ENCODE results near the gene ELAC1. TPM values are rescaled to one million over a fixed set of nuclear protein-coding genes. Genes with fewer than 3 reads are reported as not detected.
"Not testable (repeated sequence)": the region's sequence is repeated elsewhere in the genome, so short reads cannot be mapped to it uniquely, and the experiment has no call there.

Gene ELAC1
- total RNA-seq, 1 donor from 2014 or later, result 5.0 TPM

DNA sequence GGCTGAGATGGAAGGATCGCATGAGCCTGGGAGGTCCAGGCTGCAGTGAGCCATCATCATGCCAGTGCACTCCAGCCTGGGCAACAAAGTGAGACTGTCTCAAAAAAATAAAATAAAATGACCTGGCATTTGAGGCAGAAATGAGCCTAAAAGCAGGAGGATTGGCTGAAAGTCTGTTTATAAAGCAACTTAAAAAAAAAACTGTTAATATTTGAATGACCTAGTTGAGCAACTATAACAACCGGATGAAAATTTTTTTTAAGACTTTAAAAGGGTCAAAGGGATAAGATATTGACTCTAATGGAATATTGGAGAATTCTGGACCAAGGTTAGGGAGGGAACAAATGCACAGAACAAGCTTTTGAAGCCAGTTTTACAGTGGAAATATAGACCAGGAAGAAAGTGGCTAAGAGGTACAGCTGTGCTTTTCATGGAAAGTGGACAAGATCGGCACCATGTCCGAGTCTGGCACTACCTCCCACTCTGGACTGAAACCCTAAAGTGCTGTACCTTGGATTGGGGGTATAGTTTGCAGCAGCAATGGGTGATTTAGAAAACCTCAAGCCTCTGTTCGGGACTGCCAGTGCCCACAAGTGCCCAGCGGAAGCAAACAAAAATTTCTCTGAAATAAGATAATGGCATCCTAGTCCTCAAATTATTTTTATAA lies 33.2 kb upstream of the ELAC1 start:
- TF ChIP-seq, protein P1, sequence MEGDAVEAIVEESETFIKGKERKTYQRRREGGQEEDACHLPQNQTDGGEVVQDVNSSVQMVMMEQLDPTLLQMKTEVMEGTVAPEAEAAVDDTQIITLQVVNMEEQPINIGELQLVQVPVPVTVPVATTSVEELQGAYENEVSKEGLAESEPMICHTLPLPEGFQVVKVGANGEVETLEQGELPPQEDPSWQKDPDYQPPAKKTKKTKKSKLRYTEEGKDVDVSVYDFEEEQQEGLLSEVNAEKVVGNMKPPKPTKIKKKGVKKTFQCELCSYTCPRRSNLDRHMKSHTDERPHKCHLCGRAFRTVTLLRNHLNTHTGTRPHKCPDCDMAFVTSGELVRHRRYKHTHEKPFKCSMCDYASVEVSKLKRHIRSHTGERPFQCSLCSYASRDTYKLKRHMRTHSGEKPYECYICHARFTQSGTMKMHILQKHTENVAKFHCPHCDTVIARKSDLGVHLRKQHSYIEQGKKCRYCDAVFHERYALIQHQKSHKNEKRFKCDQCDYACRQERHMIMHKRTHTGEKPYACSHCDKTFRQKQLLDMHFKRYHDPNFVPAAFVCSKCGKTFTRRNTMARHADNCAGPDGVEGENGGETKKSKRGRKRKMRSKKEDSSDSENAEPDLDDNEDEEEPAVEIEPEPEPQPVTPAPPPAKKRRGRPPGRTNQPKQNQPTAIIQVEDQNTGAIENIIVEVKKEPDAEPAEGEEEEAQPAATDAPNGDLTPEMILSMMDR (conservative IDR thresholded peaks at IDR 0.05; ENCODE audit: low read depth, low read length), result no peak
- DNase-seq (ENCODE audit: low read depth), result no peak
- no peak overlapping the region for H3K4me3 ChIP-seq (ENCODE audit: low read depth, low read length)

DNA sequence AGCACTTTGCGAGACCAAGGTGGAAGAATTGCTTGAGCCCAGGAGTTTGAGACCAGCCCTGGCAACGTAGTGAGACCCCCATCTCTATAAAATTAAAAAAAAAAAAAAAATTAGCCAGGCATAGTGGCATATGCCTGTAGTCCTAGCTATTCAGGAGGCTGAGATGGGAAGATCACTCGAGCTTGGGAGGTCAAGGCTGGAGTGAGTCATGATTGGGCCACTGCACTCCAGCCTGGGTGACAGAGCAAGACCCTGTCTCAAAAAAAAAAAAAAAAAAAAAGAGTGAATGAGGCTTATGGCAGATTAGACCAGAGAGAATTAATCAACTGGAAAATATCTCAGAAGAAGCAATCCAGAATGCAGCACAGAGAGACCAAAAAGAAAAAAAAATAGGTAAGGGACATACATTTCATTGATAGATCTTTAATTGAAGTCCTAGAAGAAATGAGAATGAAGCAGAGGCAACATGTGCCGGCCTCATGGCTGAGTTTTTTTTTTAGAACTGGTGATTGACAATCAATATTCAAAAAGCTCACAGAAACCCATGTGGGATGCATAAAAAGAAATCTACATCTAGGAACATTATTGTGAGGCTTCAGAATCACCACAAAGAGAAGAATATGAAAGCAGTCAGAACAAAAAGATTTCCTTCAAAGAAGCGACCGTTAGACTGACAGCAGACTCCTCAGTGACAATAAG lies 32.2 kb upstream of the ELAC1 start:
- TF ChIP-seq, protein P1 (conservative IDR thresholded peaks at IDR 0.05; ENCODE audit: low read depth, low read length), result no peak
- H3K4me3 ChIP-seq (ENCODE audit: low read depth, low read length), result no peak overlapping the region
- DNase-seq (ENCODE audit: low read depth), result no peak

DNA sequence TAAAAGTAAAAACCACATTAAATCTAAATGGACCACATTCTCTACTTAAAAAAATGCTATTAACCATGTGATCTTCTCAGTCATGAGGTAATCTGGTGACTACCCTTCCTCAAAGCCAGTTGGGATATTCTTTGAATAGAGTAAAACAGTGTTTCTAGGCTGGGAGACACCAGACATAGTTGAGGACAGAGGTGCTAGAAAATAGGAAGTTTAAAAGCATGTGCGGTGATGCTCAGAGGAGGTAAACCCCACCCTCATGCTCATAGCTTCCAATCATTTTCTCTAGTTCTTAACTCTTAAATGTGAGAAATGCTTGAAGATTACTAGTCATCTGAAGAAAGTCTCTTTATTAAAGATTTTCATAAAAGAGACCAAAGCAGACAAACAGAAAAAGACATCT lies 30.7 kb upstream of the ELAC1 start:
- H3K4me3 ChIP-seq (ENCODE audit: low read depth, low read length), result no peak overlapping the region
- DNase-seq (ENCODE audit: low read depth), result no peak
- TF ChIP-seq, protein P1 (conservative IDR thresholded peaks at IDR 0.05; ENCODE audit: low read depth, low read length), result no peak

DNA sequence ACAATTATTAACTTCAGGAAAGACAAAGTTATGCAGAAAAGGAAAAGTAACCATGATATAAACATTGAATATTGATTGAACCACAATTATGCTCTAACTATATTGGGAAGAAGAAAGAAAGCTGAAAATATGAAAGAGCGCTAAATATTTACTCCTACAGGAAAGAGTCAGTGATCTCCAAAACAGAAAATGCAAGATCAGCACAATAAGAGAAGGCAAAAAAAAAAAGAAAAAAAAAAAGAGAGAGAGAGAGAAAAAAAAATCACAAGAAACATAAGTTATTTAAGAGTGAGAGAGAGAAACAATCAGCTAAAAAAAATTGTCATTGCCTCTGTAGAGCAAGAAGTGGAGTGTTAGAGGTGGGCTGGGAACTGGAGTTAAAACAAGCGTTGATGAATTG lies 28.9 kb upstream of the ELAC1 start:
- TF ChIP-seq, protein P1 (conservative IDR thresholded peaks at IDR 0.05; ENCODE audit: low read depth, low read length), result no peak
- no peak overlapping the region for H3K4me3 ChIP-seq (ENCODE audit: low read depth, low read length)
- DNase-seq (ENCODE audit: low read depth), result no peak

DNA sequence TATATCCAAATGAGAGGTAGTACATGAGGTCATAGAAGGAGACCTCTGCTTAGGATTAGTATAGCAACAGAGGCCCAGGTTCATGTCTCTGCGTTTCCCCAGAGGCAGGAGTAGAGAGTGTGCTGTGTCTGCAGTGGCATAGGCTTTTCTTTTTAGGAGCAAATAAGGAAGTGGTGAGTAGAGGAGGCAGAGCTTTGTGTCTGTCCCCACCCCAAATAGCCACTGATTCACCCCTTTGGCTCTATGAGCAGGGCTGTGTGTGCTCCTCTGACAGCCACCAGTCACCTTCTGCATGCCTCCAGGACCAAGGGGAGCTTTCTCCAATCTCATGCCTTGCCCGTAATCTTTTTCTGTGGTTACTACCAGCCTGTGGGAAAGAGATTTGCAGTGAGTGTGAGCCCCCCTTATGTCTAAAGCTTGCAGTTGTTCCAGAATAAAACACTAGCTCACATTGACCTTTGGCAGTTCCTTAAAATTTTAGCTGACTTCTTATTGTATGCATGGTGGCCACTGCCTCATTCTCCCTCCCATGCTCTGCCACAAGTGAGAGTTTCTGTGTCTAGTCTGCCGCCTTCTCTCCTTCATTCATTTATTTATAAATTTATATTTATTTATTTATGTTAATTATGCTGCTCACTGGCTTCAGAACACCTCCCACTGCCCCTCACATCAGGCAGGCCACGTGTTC lies 23.5 kb upstream of the ELAC1 start:
- no peak overlapping the region for H3K4me3 ChIP-seq (ENCODE audit: low read depth, low read length)
- TF ChIP-seq, protein P1 (conservative IDR thresholded peaks at IDR 0.05; ENCODE audit: low read depth, low read length), result no peak
- DNase-seq (ENCODE audit: low read depth), result no peak

DNA sequence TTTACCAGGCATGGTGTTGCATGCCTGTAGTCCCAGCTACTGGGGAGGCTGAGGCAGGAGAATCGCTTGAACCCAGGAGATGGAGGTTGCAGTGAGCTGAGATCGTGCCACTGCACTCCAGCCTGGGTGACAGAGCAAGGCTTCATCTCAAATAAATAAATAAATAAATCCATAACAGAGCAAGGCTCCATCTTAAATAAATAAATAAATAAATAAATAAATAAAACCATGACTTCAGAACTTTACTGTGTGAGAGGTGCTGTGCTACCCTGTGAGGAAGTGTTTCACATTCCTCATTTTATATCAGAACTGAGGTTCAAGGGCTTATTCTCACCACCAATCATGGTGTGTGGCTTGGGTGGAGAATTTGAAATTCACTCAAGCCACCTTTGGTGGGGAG lies 21.9 kb upstream of the ELAC1 start:
- DNase-seq (ENCODE audit: low read depth); H3K4me3 ChIP-seq (ENCODE audit: low read depth, low read length): not testable (repeated sequence)

DNA sequence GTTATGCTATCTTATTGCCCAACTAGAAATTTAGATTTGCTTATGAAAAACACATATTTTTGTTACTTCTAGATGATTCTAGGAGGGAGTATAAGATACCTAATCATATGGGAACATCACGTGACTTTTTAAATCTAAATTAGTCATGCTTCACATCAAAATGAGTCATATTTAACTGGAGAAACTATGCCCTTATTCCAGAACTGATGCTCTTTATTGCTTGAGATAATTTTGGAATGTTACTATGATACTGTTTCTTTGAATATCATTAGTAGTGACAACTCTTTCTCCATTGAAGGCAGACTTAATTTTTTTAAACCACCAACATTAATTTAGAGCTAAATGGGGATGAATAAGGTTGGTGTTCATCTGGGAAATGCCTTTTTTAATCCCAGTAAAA lies 19.9 kb upstream of the ELAC1 start:
- H3K4me3 ChIP-seq (ENCODE audit: low read depth, low read length), result no peak overlapping the region
- DNase-seq (ENCODE audit: low read depth), result no peak
- TF ChIP-seq, protein P1 (conservative IDR thresholded peaks at IDR 0.05; ENCODE audit: low read depth, low read length), result no peak
